ENCODE results near the gene SLC14A1. TPM values are rescaled to one million over a fixed set of nuclear protein-coding genes. Genes with fewer than 3 reads are reported as not detected.

SLC14A1 gene
- total and polyA plus RNA-seq, 10 of the 15 experiments (the other 5 are each of a cell fraction or from before 2014, with no cell fraction given) = 0.06 to 0.67 (median 0.10) TPM; not detected in 2

GRCh38 chr18:45765796-45766195, 41.8 kb downstream of the SLC14A1 start:
- H3K9ac ChIP-seq (ENCODE audit: control insufficient read depth, insufficient read depth, low read length) = no peak overlapping the region
- no peak overlapping the region for H3K27ac ChIP-seq (ENCODE audit: control insufficient read depth, insufficient read depth)
- intact Hi-C loops (cut with micrococcal nuclease; ENCODE audit: unreplicated experiment) = no loop called here
- no peaks in the 10 kb centered on the region; the same call in 2 of the 3 replicates for H3K9me3 ChIP-seq (replicated peaks; ENCODE audit: control insufficient read depth, insufficient read depth, low read length)
- H2AFZ ChIP-seq (ENCODE audit: control insufficient read depth, low read depth, low read length) = no peak overlapping the region
- RAD21 ChIA-PET (ENCODE audit: unreplicated experiment) = no interaction called here
- BruUV-seq (replicated peaks) = no TSS peak
- H3K27me3 ChIP-seq (replicated peaks in 1 of 2; ENCODE audit: control insufficient read depth in 2 of 2, insufficient read depth in 2 of 2, low read length in 1 of 2) = 0 out of 4 replicates have a peak, but pooled peaks cover 0 to 2% of the 10 kb centered on the region in 2 experiments
- in situ Hi-C loops (cut with MboI) = no loop called here
- H3K4me2 ChIP-seq (ENCODE audit: control insufficient read depth, insufficient read depth) = no peak overlapping the region
- no peaks in the 10 kb centered on the region for H3K79me2 ChIP-seq (ENCODE audit: control insufficient read depth, insufficient read depth, low read length)
- no peaks in the 10 kb centered on the region for H3K36me3 ChIP-seq (ENCODE audit: control insufficient read depth in 2 of 2, insufficient read depth in 2 of 2, low read length in 1 of 2)
- WGBS (ENCODE audit: insufficient coverage, insufficient replicate concordance, low lambda C conversion rate, missing lambda C conversion rate) = 12% methylated on average over 2 of the region's 2 CpGs
- ATAC-seq = no peak
- POLR2A ChIA-PET = no interaction called here
- DNase-seq (ENCODE audit: low read depth, low spot score) = no peak
- SMC1A ChIA-PET (ENCODE audit: uncharacterized antibody, unreplicated experiment) = no interaction called here
- H3K4me3 ChIP-seq = no peak overlapping the region
- no peak for FAIRE-seq
- TF ChIP-seq CUX1 (IDR thresholded peaks at IDR 0.05; ENCODE audit: insufficient replicate concordance, low read depth, low read length) = no peak
- no peak for TF ChIP-seq SMAD1 (IDR thresholded peaks at IDR 0.05; ENCODE audit: low read depth, partially characterized antibody)
- H4K20me1 ChIP-seq (ENCODE audit: control insufficient read depth, insufficient read depth) = no peaks in the 10 kb centered on the region
- no peaks in the 10 kb centered on the region for H3K4me1 ChIP-seq (ENCODE audit: control insufficient read depth, insufficient read depth, low read length)
- CTCF ChIA-PET = no interaction called here
